ENCODE results near the gene CD3D. TPM values are rescaled to one million over a fixed set of nuclear protein-coding genes. Genes with fewer than 3 reads are reported as not detected.
A peak's percentile ranks its signal among the peaks of the same experiment; 100 is the strongest.

Gene CD3D
- total RNA-seq, 1 donor from 2014 or later: not detected

DNA sequence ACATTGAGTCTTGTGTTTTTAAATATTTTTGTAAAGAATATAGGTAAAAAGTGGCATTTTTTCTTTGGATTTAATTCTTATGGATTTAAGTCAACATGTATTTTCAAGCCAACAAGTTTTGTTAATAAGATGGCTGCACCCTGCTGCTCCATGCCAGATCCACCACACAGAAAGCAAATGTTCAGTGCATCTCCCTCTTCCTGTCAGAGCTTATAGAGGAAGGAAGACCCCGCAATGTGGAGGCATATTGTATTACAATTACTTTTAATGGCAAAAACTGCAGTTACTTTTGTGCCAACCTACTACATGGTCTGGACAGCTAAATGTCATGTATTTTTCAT is 38.3 kb downstream of the CD3D start:
- Histone ChIP-seq H3K36me3 (no peaks in the 10 kb centered on the region), H3K27me3 (ENCODE audit: low read depth) (peaks cover 31% of the 10 kb centered on the region), H3K4me1 (no peaks in the 10 kb centered on the region), H3K9me3 (replicated peaks) (no peaks in the 10 kb centered on the region), H3K4me3 (no peak overlapping the region), H3K27ac (replicated peaks) (no peak overlapping the region)
- TF ChIP-seq, protein P1, sequence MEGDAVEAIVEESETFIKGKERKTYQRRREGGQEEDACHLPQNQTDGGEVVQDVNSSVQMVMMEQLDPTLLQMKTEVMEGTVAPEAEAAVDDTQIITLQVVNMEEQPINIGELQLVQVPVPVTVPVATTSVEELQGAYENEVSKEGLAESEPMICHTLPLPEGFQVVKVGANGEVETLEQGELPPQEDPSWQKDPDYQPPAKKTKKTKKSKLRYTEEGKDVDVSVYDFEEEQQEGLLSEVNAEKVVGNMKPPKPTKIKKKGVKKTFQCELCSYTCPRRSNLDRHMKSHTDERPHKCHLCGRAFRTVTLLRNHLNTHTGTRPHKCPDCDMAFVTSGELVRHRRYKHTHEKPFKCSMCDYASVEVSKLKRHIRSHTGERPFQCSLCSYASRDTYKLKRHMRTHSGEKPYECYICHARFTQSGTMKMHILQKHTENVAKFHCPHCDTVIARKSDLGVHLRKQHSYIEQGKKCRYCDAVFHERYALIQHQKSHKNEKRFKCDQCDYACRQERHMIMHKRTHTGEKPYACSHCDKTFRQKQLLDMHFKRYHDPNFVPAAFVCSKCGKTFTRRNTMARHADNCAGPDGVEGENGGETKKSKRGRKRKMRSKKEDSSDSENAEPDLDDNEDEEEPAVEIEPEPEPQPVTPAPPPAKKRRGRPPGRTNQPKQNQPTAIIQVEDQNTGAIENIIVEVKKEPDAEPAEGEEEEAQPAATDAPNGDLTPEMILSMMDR (IDR thresholded peaks at IDR 0.05; ENCODE audit: borderline replicate concordance): no peak
- no peak for DNase-seq
- intact Hi-C loops (cut with micrococcal nuclease): no loop called here

DNA sequence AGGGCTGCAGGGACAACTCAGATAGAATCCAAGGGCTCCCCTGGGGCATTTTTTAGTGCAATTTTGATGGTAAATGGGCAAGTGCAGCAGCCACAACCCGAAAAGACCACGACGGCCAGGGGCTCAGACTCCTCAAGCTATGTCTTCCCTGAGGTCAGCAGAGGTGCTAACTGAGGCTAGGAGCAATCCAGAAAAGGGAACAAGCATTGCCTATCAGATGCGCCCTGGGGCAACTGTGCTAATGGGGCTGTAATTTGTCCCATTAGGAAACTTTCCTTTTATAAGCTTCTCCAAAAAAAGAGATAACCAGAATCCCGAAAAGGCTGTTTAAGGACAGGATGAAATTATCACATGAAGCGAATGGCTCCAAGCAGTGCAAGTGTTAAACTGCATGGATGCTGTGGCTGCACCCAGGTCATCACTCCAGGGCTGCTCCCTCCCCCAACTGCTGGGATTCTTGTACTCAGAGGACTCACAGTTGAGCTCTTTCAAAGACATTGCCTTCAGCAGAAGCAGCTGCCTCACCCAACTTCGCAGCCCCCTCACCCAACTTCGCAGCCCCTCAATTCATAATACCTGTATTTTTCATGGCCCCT is 40.8 kb downstream of the CD3D start:
- Histone ChIP-seq H3K36me3 (no peaks in the 10 kb centered on the region), H3K4me1 (no peaks in the 10 kb centered on the region), H3K4me3 (no peak overlapping the region), H3K27me3 (ENCODE audit: low read depth) (peaks cover 25% of the 10 kb centered on the region), H3K27ac (replicated peaks) (no peak overlapping the region), H3K9me3 (replicated peaks) (no peaks in the 10 kb centered on the region)
- DNase-seq: no peak
- intact Hi-C loops (cut with micrococcal nuclease): no loop called here
- TF ChIP-seq, protein P1 (IDR thresholded peaks at IDR 0.05; ENCODE audit: borderline replicate concordance): no peak

DNA sequence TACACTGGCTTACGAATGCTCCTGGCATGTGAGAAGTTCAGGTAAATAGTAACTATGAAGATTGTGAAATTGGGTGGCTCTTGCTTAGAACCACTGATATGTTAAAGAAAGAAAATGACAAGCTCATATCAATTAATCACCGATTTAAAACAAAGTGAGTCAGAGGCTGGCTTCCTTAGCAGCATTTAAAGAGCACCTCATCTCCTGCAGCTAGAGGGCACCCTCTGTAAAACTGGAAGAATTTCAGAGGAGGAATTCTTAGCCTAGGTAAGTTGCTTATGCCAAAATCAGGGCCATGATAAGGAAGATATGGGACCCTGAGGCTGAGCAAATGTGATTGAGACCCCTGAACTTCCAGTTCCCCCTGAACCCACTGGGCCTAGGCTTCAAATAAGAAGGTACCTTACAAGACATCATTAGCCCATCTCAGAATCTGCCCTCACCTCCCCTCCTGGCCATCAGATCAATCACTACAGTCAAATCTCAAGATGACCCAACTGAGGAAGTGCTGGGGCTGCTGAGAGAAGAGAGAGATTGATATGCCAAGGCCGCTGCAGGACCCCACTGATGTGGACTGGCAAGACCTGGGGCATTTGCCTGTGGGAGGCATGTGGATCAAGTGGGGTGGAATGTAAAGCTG is 46.6 kb downstream of the CD3D start:
- no peak overlapping the region for H3K4me3 ChIP-seq
- H3K27me3 ChIP-seq (ENCODE audit: low read depth): peaks cover 9% of the 10 kb centered on the region
- H3K4me1 ChIP-seq: no peaks in the 10 kb centered on the region
- no peaks in the 10 kb centered on the region for H3K36me3 ChIP-seq
- intact Hi-C loops (cut with micrococcal nuclease): no loop called here
- no peak for DNase-seq
- TF ChIP-seq, protein P1 (IDR thresholded peaks at IDR 0.05; ENCODE audit: borderline replicate concordance): peak; percentile 69
- H3K27ac ChIP-seq (replicated peaks): no peak overlapping the region
- no peaks in the 10 kb centered on the region for H3K9me3 ChIP-seq (replicated peaks)

DNA sequence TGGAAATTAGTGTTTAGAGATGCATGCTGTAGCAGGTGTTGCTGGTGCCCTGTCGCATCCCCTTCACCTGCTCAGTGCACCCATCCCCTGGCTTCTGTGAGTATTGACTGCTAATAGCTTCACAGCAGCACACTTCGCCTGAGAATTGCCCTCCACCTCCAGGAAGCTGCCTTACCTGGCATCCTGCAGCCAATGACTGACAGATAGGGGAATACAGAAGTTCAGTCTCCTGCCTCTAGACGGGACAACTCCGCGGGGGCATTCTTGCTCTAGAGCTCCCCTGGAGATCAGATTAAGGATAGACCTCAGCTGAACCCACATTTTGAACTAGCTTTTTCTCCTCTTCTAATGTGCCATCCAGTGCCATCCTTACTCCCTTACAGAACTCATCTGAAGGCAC is 47.3 kb downstream of the CD3D start:
- DNase-seq: no peak
- Histone ChIP-seq H3K9me3 (replicated peaks) (no peaks in the 10 kb centered on the region), H3K27me3 (ENCODE audit: low read depth) (peaks cover 9% of the 10 kb centered on the region), H3K27ac (replicated peaks) (no peak overlapping the region), H3K36me3 (no peaks in the 10 kb centered on the region), H3K4me3 (no peak overlapping the region), H3K4me1 (no peaks in the 10 kb centered on the region)
- TF ChIP-seq, protein P1 (IDR thresholded peaks at IDR 0.05; ENCODE audit: borderline replicate concordance): no peak
- intact Hi-C loops (cut with micrococcal nuclease): no loop called here

DNA sequence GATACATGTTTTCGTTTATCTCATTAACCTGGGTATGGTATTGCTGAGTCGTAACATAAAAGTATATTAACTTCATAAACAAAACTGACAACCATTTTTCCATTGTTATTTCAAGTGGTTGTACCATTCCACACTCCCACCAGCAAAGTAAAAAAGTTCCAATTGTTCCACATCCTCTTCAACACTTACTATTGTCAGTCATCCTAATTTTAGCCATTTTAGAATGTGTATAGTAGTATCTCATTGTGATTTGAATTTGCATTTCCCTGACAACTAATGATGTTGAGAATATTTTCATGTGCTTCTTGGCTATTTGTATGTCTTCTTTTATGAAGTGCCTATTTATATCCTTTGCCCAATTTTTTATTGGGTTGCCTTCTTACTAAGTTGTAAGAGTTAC is 48.5 kb downstream of the CD3D start:
- Histone ChIP-seq H3K27me3 (ENCODE audit: low read depth) (peaks cover 9% of the 10 kb centered on the region), H3K4me3 (no peak overlapping the region), H3K9me3 (replicated peaks) (no peaks in the 10 kb centered on the region), H3K36me3 (no peaks in the 10 kb centered on the region), H3K4me1 (no peaks in the 10 kb centered on the region), H3K27ac (replicated peaks) (no peak overlapping the region)
- intact Hi-C loops (cut with micrococcal nuclease): no loop called here
- no peak for DNase-seq
- TF ChIP-seq, protein P1 (IDR thresholded peaks at IDR 0.05; ENCODE audit: borderline replicate concordance): no peak

Data from left ventricle myocardium inferior (tissue), 1 donor.